Astrocyte (in vitro differentiated cells and primary cell): Measurements from ENCODE around the gene OXSR1. TPM values are rescaled to one million over a fixed set of nuclear protein-coding genes. Genes with fewer than 3 reads are reported as not detected.
A peak's percentile ranks its signal among the peaks of the same experiment; 100 is the strongest.

Experiments
- DNase-seq: peaks from one replicate; pipeline ENCODE4 v3.0.0-alpha.2; 2010; ENCODE audit warnings: low read depth
- FAIRE-seq: peaks from 2 replicates; lab custom pipeline; 2011; peaks lifted over from hg19 to GRCh38; lab: Jason Lieb, UNC
- H2AFZ ChIP-seq: 2 replicates; pipeline ENCODE4 v1.6.0; 2012; ENCODE audit warnings: low read depth, low read length, inconsistent platforms
- H3K27ac ChIP-seq: 2 replicates; pipeline ENCODE4 v1.5.1; 2011; ENCODE audit warnings: low read depth, low read length, inconsistent platforms
- H3K27me3 ChIP-seq: 2 replicates; pipeline ENCODE4 v1.6.0; 2011; ENCODE audit warnings: low read length, inconsistent platforms; ENCODE audit not compliant: insufficient read depth
- H3K36me3 ChIP-seq: 2 replicates; pipeline ENCODE4 v1.5.1; 2011; ENCODE audit warnings: low read length, inconsistent platforms; ENCODE audit not compliant: insufficient read depth
- H3K4me1 ChIP-seq: 2 replicates; pipeline ENCODE4 v1.5.1; 2011; ENCODE audit warnings: low read length, inconsistent platforms; ENCODE audit not compliant: insufficient read depth
- H3K4me2 ChIP-seq: 2 replicates; pipeline ENCODE4 v1.6.0; 2012; ENCODE audit warnings: low read length, inconsistent platforms
- H3K4me3 ChIP-seq: 2 replicates; pipeline ENCODE4 v1.5.1; 2011; ENCODE audit warnings: low read depth, mild to moderate bottlenecking, low read length, inconsistent platforms; ENCODE audit not compliant: insufficient read depth
- H3K79me2 ChIP-seq: 2 replicates; pipeline ENCODE4 v1.6.0; 2012; ENCODE audit warnings: mild to moderate bottlenecking, low read length, inconsistent platforms; ENCODE audit not compliant: insufficient read depth
- H3K9ac ChIP-seq: 2 replicates; pipeline ENCODE4 v1.6.0; 2012; ENCODE audit warnings: mild to moderate bottlenecking, low read length, inconsistent platforms
- H3K9me3 ChIP-seq: 2 replicates; pipeline ENCODE4 v1.5.1; 2012; ENCODE audit warnings: low read depth, mild to moderate bottlenecking, low read length, inconsistent platforms; ENCODE audit not compliant: insufficient read depth
- H4K20me1 ChIP-seq: 2 replicates; pipeline ENCODE4 v1.6.0; 2012; ENCODE audit warnings: low read length, inconsistent platforms; ENCODE audit not compliant: insufficient read depth
- H3K27ac Mint-ChIP-seq: one replicate; pipeline ENCODE4 v1.8.0; 2021; ENCODE audit warnings: mild to moderate bottlenecking, mixed read lengths; ENCODE audit not compliant: unreplicated experiment
- H3K27me3 Mint-ChIP-seq: one replicate; pipeline ENCODE4 v1.8.0; 2021; ENCODE audit warnings: low read depth, mixed read lengths; ENCODE audit not compliant: unreplicated experiment
- H3K36me3 Mint-ChIP-seq: one replicate; pipeline ENCODE4 v1.8.0; 2021; ENCODE audit warnings: low read depth, mixed read lengths; ENCODE audit not compliant: unreplicated experiment
- H3K4me1 Mint-ChIP-seq: one replicate; pipeline ENCODE4 v1.8.0; 2021; ENCODE audit warnings: low read depth, mixed read lengths; ENCODE audit not compliant: unreplicated experiment
- H3K4me3 Mint-ChIP-seq: one replicate; pipeline ENCODE4 v1.8.0; 2021; ENCODE audit warnings: mild to moderate bottlenecking, moderate library complexity, mixed read lengths; ENCODE audit not compliant: unreplicated experiment
- H3K9me3 Mint-ChIP-seq: one replicate; pipeline ENCODE4 v1.8.0; 2021; ENCODE audit warnings: mild to moderate bottlenecking, mixed read lengths; ENCODE audit not compliant: unreplicated experiment
- CTCF ChIP-seq: IDR thresholded peaks from 2 replicates; pipeline ENCODE4 v1.5.1; 2011; ENCODE audit warnings: low read depth, mild to moderate bottlenecking, inconsistent platforms, low read length, moderate library complexity; ENCODE audit not compliant: insufficient read depth
- EZH2 ChIP-seq: IDR thresholded peaks from 2 replicates; pipeline ENCODE4 v1.6.1; 2012; ENCODE audit warnings: mild to moderate bottlenecking, low read length, inconsistent platforms; ENCODE audit not compliant: insufficient read depth
- total RNA-seq: library from RNA; stranded (reverse); gene quantifications from 2 replicates; pipeline ENCODE4 v1.2.1, GENCODE V29; 2021

OXSR1 gene
- total RNA-seq, 1 donor from 2014 or later: 83.1 TPM

GRCh38 chr3:38222032-38222634 is 56.8 kb downstream of the OXSR1 start:
- Histone ChIP-seq H2AFZ (no peak overlapping the region), H3K79me2 (peaks cover 45% of the 10 kb centered on the region), H3K27me3 (no peaks in the 10 kb centered on the region), H3K9ac (no peak overlapping the region), H3K36me3 (peaks cover 21% of the 10 kb centered on the region), H4K20me1 (peaks cover 32% of the 10 kb centered on the region), H3K9me3 (no peaks in the 10 kb centered on the region), H3K4me1 (peaks cover 5% of the 10 kb centered on the region), H3K27ac (no peak overlapping the region), H3K4me3 (no peak overlapping the region), H3K4me2 (no peak overlapping the region)
- Mint-ChIP-seq H3K36me3 (peaks cover 18% of the 10 kb centered on the region), H3K4me1 (peaks cover 9% of the 10 kb centered on the region), H3K27ac (no peak overlapping the region), H3K4me3 (no peak overlapping the region), H3K27me3 (no peaks in the 10 kb centered on the region), H3K9me3 (no peaks in the 10 kb centered on the region)
- no peak for TF ChIP-seq EZH2
- TF ChIP-seq CTCF: no peak
- FAIRE-seq (no peak), DNase-seq (no peak)

- Histone ChIP-seq H4K20me1 (peaks cover 19% of the 10 kb centered on the region), H3K9me3 (no peaks in the 10 kb centered on the region), H3K4me2 (no peak overlapping the region), H2AFZ (no peak overlapping the region), H3K27me3 (no peaks in the 10 kb centered on the region), H3K36me3 (peaks cover 23% of the 10 kb centered on the region), H3K9ac (no peak overlapping the region), H3K27ac (no peak overlapping the region), H3K4me1 (peaks cover 15% of the 10 kb centered on the region), H3K79me2 (peaks cover 30% of the 10 kb centered on the region), H3K4me3 (no peak overlapping the region)
- no peak for FAIRE-seq
- Mint-ChIP-seq H3K27me3 (no peaks in the 10 kb centered on the region), H3K27ac (no peak overlapping the region), H3K4me3 (no peak overlapping the region), H3K4me1 (peaks cover 17% of the 10 kb centered on the region), H3K9me3 (no peaks in the 10 kb centered on the region), H3K36me3 (peaks cover 17% of the 10 kb centered on the region)
- DNase-seq: no peak
- TF ChIP-seq CTCF (no peak), EZH2 (no peak)
These were observed 59.0 kb downstream of the OXSR1 start for GRCh38 chr3:38224357-38224756.

- H3K4me1 Mint-ChIP-seq: peaks cover 17% of the 10 kb centered on the region
- TF ChIP-seq EZH2 (no peak), CTCF (no peak)
- peaks cover 4% of the 10 kb centered on the region for H4K20me1 ChIP-seq
- FAIRE-seq: peak; percentile 5
- H3K27ac ChIP-seq: peak overlapping the region; percentile 67
- no peaks in the 10 kb centered on the region for H3K9me3 ChIP-seq
- peaks cover 30% of the 10 kb centered on the region for H3K36me3 ChIP-seq
- H3K27ac Mint-ChIP-seq: no peak overlapping the region
- H3K9me3 Mint-ChIP-seq: no peaks in the 10 kb centered on the region
- H3K27me3 Mint-ChIP-seq: no peaks in the 10 kb centered on the region
- peaks cover 11% of the 10 kb centered on the region for H3K79me2 ChIP-seq
- H3K4me1 ChIP-seq: peaks cover 15% of the 10 kb centered on the region
- no peak overlapping the region for H3K9ac ChIP-seq
- H3K27me3 ChIP-seq: no peaks in the 10 kb centered on the region
- H3K4me3 ChIP-seq: no peak overlapping the region
- no peak overlapping the region for H2AFZ ChIP-seq
- H3K4me3 Mint-ChIP-seq: no peak overlapping the region
- DNase-seq: peak; percentile 42
- H3K4me2 ChIP-seq: peak overlapping the region; percentile 42
- peaks cover 20% of the 10 kb centered on the region for H3K36me3 Mint-ChIP-seq
These were observed 60.9 kb downstream of the OXSR1 start for GRCh38 chr3:38226273-38226672.
